HCT116 (cell line): ENCODE measurements around the gene ASB11. TPM values are rescaled to one million over a fixed set of nuclear protein-coding genes. Genes with fewer than 3 reads are reported as not detected.

Experiments used
- ATAC-seq: fragments of 200-7000 bp; cut with Tn5 transposase; 2 replicates; pipeline ENCODE4 v1.9.1; 2020; ENCODE audit warnings: mild to moderate bottlenecking, moderate library complexity
- BruUV-seq: library from RNA; stranded (reverse); fragments of 400-500 nt; replicated peaks from 2 replicates; lab custom pipeline; 2021; lab: Mats Ljungman, UMichigan
- CTCF ChIA-PET: fragments of 300-600 bp; sonication (Branson Sonifier 250); formaldehyde crosslinking; loops from one replicate; lab custom pipeline; 2021; ENCODE audit warnings: antibody characterized with exemption; lab: Charles Lee
- POLR2A ChIA-PET: fragments of 300-600, 350-600 bp; sonication (Branson Sonifier 250); formaldehyde crosslinking; loops from one replicate; lab custom pipeline; 2021; ENCODE audit warnings: antibody characterized with exemption; lab: Charles Lee
- RAD21 ChIA-PET, 2 experiments: fragments of 300-600 bp; sonication (Branson Sonifier 250); formaldehyde crosslinking; loops; one replicate each; lab custom pipeline; 2023; ENCODE audit warnings: low total read pairs in 2 of 2; ENCODE audit not compliant: uncharacterized antibody in 2 of 2, unreplicated experiment in 2 of 2, low non-redundant PET in 1 of 2; lab: Charles Lee
- DNase-seq: peaks from one replicate; pipeline ENCODE4 v3.0.0-alpha.2; 2010; ENCODE audit warnings: low read depth, low spot score
- H2AFZ ChIP-seq: fragments of 200-600 bp; shearing (Covaris generic), sonication (generic); 2 replicates; pipeline ENCODE4 v1.6.1; 2017; ENCODE audit warnings: low read depth, mixed run types, mixed read lengths, antibody characterized with exemption, low read length; ENCODE audit not compliant: poor library complexity, severe bottlenecking
- H3K27ac ChIP-seq: 2 replicates; pipeline ENCODE4 v1.5.1; 2012; ENCODE audit warnings: low read depth, low read length
- H3K27me3 ChIP-seq: fragments of 200-600 bp; sonication (generic); 2 replicates; pipeline ENCODE4 v1.6.1; 2016; ENCODE audit warnings: mixed run types, low read length, mixed read lengths; ENCODE audit not compliant: insufficient read depth
- H3K36me3 ChIP-seq, 2 experiments: fragments of 200-500 bp in 1 of 2; fragments of 200-600 bp in 1 of 2; sonication (Bioruptor generic) in 1 of 2; sonication (generic) in 1 of 2; 2 replicates each; pipeline versions ENCODE4 v1.5.1 to v1.6.1; 2014 to 2016; ENCODE audit warnings: low read length in 2 of 2, inconsistent platforms in 1 of 2, mixed read lengths in 1 of 2, mixed run types in 1 of 2; ENCODE audit not compliant: insufficient read depth in 2 of 2, control insufficient read depth in 1 of 2
- H3K4me1 ChIP-seq, 2 experiments: fragments of 200-600 bp in 1 of 2; sonication (generic) in 1 of 2; 2 replicates each; pipeline versions ENCODE4 v1.5.1 to v1.6.1; 2012 to 2017; ENCODE audit warnings: low read length in 2 of 2, inconsistent platforms in 1 of 2, mild to moderate bottlenecking in 1 of 2, mixed read lengths in 1 of 2, mixed run types in 1 of 2, moderate library complexity in 1 of 2; ENCODE audit not compliant: insufficient read depth in 2 of 2, control insufficient read depth in 1 of 2
- H3K4me2 ChIP-seq: fragments of 200-600 bp; sonication (generic); 2 replicates; pipeline ENCODE4 v1.6.1; 2017; ENCODE audit warnings: mixed run types, low read length, mixed read lengths
- H3K4me3 ChIP-seq, 2 experiments: fragments of 200-600 bp in 1 of 2; sonication (generic) in 1 of 2; replicated peaks in 1 of 2; 2 replicates each; pipeline ENCODE4 v1.5.1; 2011 to 2016; ENCODE audit warnings: low read length in 2 of 2, control low read depth in 1 of 2, low read depth in 1 of 2, mild to moderate bottlenecking in 1 of 2, mixed read lengths in 1 of 2, mixed run types in 1 of 2
- H3K79me2 ChIP-seq: fragments of 200-600 bp; sonication (generic); 2 replicates; pipeline ENCODE4 v1.6.1; 2017; ENCODE audit warnings: mild to moderate bottlenecking, mixed run types, low read length, moderate library complexity, mixed read lengths; ENCODE audit not compliant: insufficient read depth
- H3K9ac ChIP-seq: fragments of 200-600 bp; sonication (generic); 2 replicates; pipeline ENCODE4 v1.6.1; 2016; ENCODE audit warnings: low read length, mixed read lengths
- H3K9me2 ChIP-seq: fragments of 200-600 bp; sonication (generic), shearing (Covaris generic); 2 replicates; pipeline ENCODE4 v1.6.1; 2017; ENCODE audit warnings: mixed run types, mild to moderate bottlenecking, moderate library complexity; ENCODE audit not compliant: insufficient read depth
- H3K9me3 ChIP-seq, 2 experiments: fragments of 200-500 bp in 1 of 2; fragments of 200-600 bp in 1 of 2; sonication (Bioruptor generic) in 1 of 2; sonication (generic) in 1 of 2; 2 replicates each; pipeline ENCODE4 v1.6.1; 2014 to 2017; ENCODE audit warnings: low read length in 2 of 2, mixed read lengths in 2 of 2, inconsistent platforms in 1 of 2, low read depth in 1 of 2, mild to moderate bottlenecking in 1 of 2, mixed run types in 1 of 2, moderate library complexity in 1 of 2; ENCODE audit not compliant: control insufficient read depth in 1 of 2, insufficient read depth in 1 of 2
- H4K20me1 ChIP-seq: fragments of 200-600 bp; sonication (generic), shearing (Covaris generic); 2 replicates; pipeline ENCODE4 v1.6.1; 2017; ENCODE audit warnings: mixed run types, mild to moderate bottlenecking, moderate library complexity; ENCODE audit not compliant: insufficient read depth
- ATF3 ChIP-seq: IDR thresholded peaks from 2 replicates; pipeline ENCODE4 v1.6.1; 2012
- CBX3 ChIP-seq: IDR thresholded peaks from 2 replicates; pipeline ENCODE4 v1.6.1; 2012; ENCODE audit warnings: low read depth
- CEBPB ChIP-seq: IDR thresholded peaks from 2 replicates; pipeline ENCODE4 v1.6.1; 2012; ENCODE audit warnings: low read depth
- CTCF ChIP-seq, 3 experiments: fragments of 200-600 bp in 1 of 3; sonication (generic) in 1 of 3; IDR thresholded peaks in 2 of 3; conservative IDR thresholded peaks in 1 of 3; 2 replicates each; pipeline ENCODE4 v1.5.1; 2012 to 2017; ENCODE audit warnings: low read depth in 2 of 3, low read length in 2 of 3, antibody characterized with exemption in 1 of 3, borderline replicate concordance in 1 of 3, control low read depth in 1 of 3, mild to moderate bottlenecking in 1 of 3, mixed read lengths in 1 of 3, mixed run types in 1 of 3, moderate library complexity in 1 of 3; ENCODE audit not compliant: insufficient read depth in 1 of 3
- ELF1 ChIP-seq: IDR thresholded peaks from 2 replicates; pipeline ENCODE4 v1.6.1; 2012; ENCODE audit warnings: low read depth, borderline replicate concordance
- EZH2 ChIP-seq: fragments of 200-600 bp; sonication (generic); IDR thresholded peaks from 2 replicates; pipeline ENCODE4 v1.6.1; 2017; ENCODE audit warnings: antibody characterized with exemption, mixed run types
- EZH2phosphoT487 ChIP-seq: fragments of 200-600 bp; IDR thresholded peaks from 2 replicates; pipeline ENCODE4 v1.6.1; 2018; ENCODE audit warnings: antibody characterized with exemption, borderline replicate concordance
- FOSL1 ChIP-seq: IDR thresholded peaks from 2 replicates; pipeline ENCODE4 v1.6.1; 2012; ENCODE audit warnings: low read depth
- JUND ChIP-seq: IDR thresholded peaks from 2 replicates; pipeline ENCODE4 v1.6.1; 2012
- MAX ChIP-seq: IDR thresholded peaks from 2 replicates; pipeline ENCODE4 v1.6.1; 2012
- POLR2AphosphoS5 ChIP-seq: IDR thresholded peaks from 2 replicates; pipeline ENCODE4 v1.6.1; 2011; ENCODE audit warnings: mild to moderate bottlenecking, low read depth, low read length, moderate library complexity
- RAD21 ChIP-seq: IDR thresholded peaks from 2 replicates; pipeline ENCODE4 v1.6.1; 2012; ENCODE audit warnings: low read depth, mild to moderate bottlenecking
- REST ChIP-seq: IDR thresholded peaks from 2 replicates; pipeline ENCODE4 v1.6.1; 2012; ENCODE audit warnings: low read depth
- SP1 ChIP-seq: IDR thresholded peaks from 2 replicates; pipeline ENCODE4 v1.6.1; 2012; ENCODE audit warnings: low read depth
- SRF ChIP-seq: IDR thresholded peaks from 2 replicates; pipeline ENCODE4 v1.6.1; 2012; ENCODE audit warnings: low read depth
- YY1 ChIP-seq: IDR thresholded peaks from 2 replicates; pipeline ENCODE4 v1.6.1; 2011; ENCODE audit warnings: low read length, low read depth, moderate library complexity, mild to moderate bottlenecking; ENCODE audit not compliant: insufficient replicate concordance; ENCODE audit errors: extremely low read depth
- ZFX ChIP-seq: fragments of 450-650 bp; IDR thresholded peaks from 2 replicates; pipeline ENCODE4 v1.6.1; 2017
- ZNF274 ChIP-seq: fragments of 200-500 bp; sonication (Bioruptor generic); IDR thresholded peaks from 2 replicates; pipeline ENCODE4 v1.6.1; 2014; ENCODE audit warnings: mild to moderate bottlenecking, low read depth, low read length, inconsistent platforms
- intact Hi-C: fragments of 100-400 bp; cut with micrococcal nuclease; formaldehyde crosslinking; loops from 2 replicates; pipeline ENCODE4 v1.10.0; 2022
- total RNA-seq: library from RNA; stranded (reverse); gene quantifications from one replicate; pipeline ENCODE4 v1.2.1, GENCODE V29; 2021; ENCODE audit not compliant: unreplicated experiment

The ASB11 gene
- total RNA-seq, 1 experiment from 2014 or later = not detected

- H3K9me3 ChIP-seq = no peaks in the 10 kb centered on the region
- no peak for DNase-seq
- intact Hi-C loops = no loop called here
- peak overlapping the region; percentile 86 for H3K4me2 ChIP-seq
- peak overlapping the region; percentile 38 to 76 for H3K4me3 ChIP-seq
- RAD21 ChIA-PET = no interaction called here
- POLR2A ChIA-PET = no interaction called here
- no peak overlapping the region for H3K27ac ChIP-seq
- no TSS peak for BruUV-seq
- no peaks in the 10 kb centered on the region for H3K27me3 ChIP-seq
- no peak for TF ChIP-seq EZH2phosphoT487
- no peak for TF ChIP-seq SP1
- TF ChIP-seq ZFX = no peak
- no peak for TF ChIP-seq SRF
- no peak for TF ChIP-seq POLR2AphosphoS5
- TF ChIP-seq RAD21 = no peak
- TF ChIP-seq ELF1 = no peak
- no peak for TF ChIP-seq FOSL1
- no peak for TF ChIP-seq CBX3
- TF ChIP-seq YY1 = no peak
- TF ChIP-seq CTCF (IDR thresholded peaks at IDR 0.05 in 2 of 3, conservative IDR thresholded peaks at IDR 0.05 in 1 of 3; ENCODE audit: borderline replicate concordance in 1 of 3, insufficient read depth in 1 of 3, low read depth in 2 of 3, low read length in 2 of 3) = no peak
- TF ChIP-seq REST = no peak
- no peak for TF ChIP-seq JUND
- no peak for TF ChIP-seq CEBPB
- no peak for TF ChIP-seq EZH2
- TF ChIP-seq ATF3 = no peak
- TF ChIP-seq ZNF274 = no peak
- no peak for TF ChIP-seq MAX
- TF ChIP-seq, all 23 proteins: peak for 0
- Histone ChIP-seq H3K9me2 (no peaks in the 10 kb centered on the region), H3K9ac (peak overlapping the region; percentile 23; the same call in 1 of the 2 replicates), H3K4me1 (peaks cover 0 to 11% of the 10 kb centered on the region in 2 experiments; a peak in 2 of 4 replicates), H3K79me2 (peaks cover 15% of the 10 kb centered on the region), H2AFZ (peak overlapping the region; percentile 88), H4K20me1 (no peaks in the 10 kb centered on the region), H3K36me3 (peaks cover 0 to 3% of the 10 kb centered on the region in 2 experiments; a peak in 1 of 4 replicates)
- ATAC-seq = no peak
- CTCF ChIA-PET = no interaction called here
Measured at GRCh38 chrX:15336023-15336413, 20.6 kb upstream of the ASB11 start.
